Measurements from ENCODE around the gene OFD1. TPM values are rescaled to one million over a fixed set of nuclear protein-coding genes. Genes with fewer than 3 reads are reported as not detected.
"Not testable (repeated sequence)": the region's sequence is repeated elsewhere in the genome, so short reads cannot be mapped to it uniquely, and the experiment has no call there.

Gene OFD1
- total RNA-seq, 1 donor from 2014 or later: 33.2 TPM

GRCh38 chrX:13703135-13703534 is 31.4 kb upstream of the OFD1 start:
- DNase-seq (ENCODE audit: low spot score): no peak

GRCh38 chrX:13703589-13703988 is 31.0 kb upstream of the OFD1 start:
- no peak for DNase-seq (ENCODE audit: low spot score)

GRCh38 chrX:13711141-13711540 is 23.4 kb upstream of the OFD1 start:
- no peak for DNase-seq (ENCODE audit: low spot score)

- DNase-seq (ENCODE audit: low spot score): no peak
Measured at GRCh38 chrX:13716455-13716854, 18.1 kb upstream of the OFD1 start.

- DNase-seq (ENCODE audit: low spot score): no peak
Measured at GRCh38 chrX:13716905-13717304, 17.6 kb upstream of the OFD1 start.

GRCh38 chrX:13717700-13718472 is 16.7 kb upstream of the OFD1 start:
- no peak for DNase-seq (ENCODE audit: low spot score)

- DNase-seq (ENCODE audit: low spot score): no peak
Measured at GRCh38 chrX:13719192-13719856, 15.2 kb upstream of the OFD1 start.

- no peak for DNase-seq (ENCODE audit: low spot score)
Measured at GRCh38 chrX:13721371-13721770, 13.2 kb upstream of the OFD1 start.

GRCh38 chrX:13721819-13722519 is 12.6 kb upstream of the OFD1 start:
- no peak for DNase-seq (ENCODE audit: low spot score)

- DNase-seq (ENCODE audit: low spot score): peak; percentile 55
Measured at GRCh38 chrX:13724878-13725277, 9.7 kb upstream of the OFD1 start.

GRCh38 chrX:13726583-13726982 is 8.0 kb upstream of the OFD1 start:
- DNase-seq (ENCODE audit: low spot score): not testable (repeated sequence)

- DNase-seq (ENCODE audit: low spot score): not testable (repeated sequence)
Measured at GRCh38 chrX:13730523-13730922, 4.0 kb upstream of the OFD1 start.

GRCh38 chrX:13732246-13733067 is 2.1 kb upstream of the OFD1 start:
- no peak for DNase-seq (ENCODE audit: low spot score)

GRCh38 chrX:13733506-13733905 is 1.0 kb upstream of the OFD1 start:
- DNase-seq (ENCODE audit: low spot score): no peak

- no peak for DNase-seq (ENCODE audit: low spot score)
Measured at GRCh38 chrX:13741695-13742094, 7.1 kb downstream of the OFD1 start.

- no peak for DNase-seq (ENCODE audit: low spot score)
Measured at GRCh38 chrX:13742397-13743176, 8.0 kb downstream of the OFD1 start.

GRCh38 chrX:13747836-13748235 is 13.3 kb downstream of the OFD1 start:
- DNase-seq (ENCODE audit: low spot score): no peak

- no peak for DNase-seq (ENCODE audit: low spot score)
Measured at GRCh38 chrX:13748486-13748885, 13.9 kb downstream of the OFD1 start.

GRCh38 chrX:13750204-13750603 is 15.7 kb downstream of the OFD1 start:
- DNase-seq (ENCODE audit: low spot score): no peak

- no peak for DNase-seq (ENCODE audit: low spot score)
Measured at GRCh38 chrX:13750812-13751211, 16.3 kb downstream of the OFD1 start.

GRCh38 chrX:13752141-13752540 is 17.6 kb downstream of the OFD1 start:
- DNase-seq (ENCODE audit: low spot score): no peak
